ENCODE measurements around the gene GPC3.

Gene GPC3

GRCh38 chrX:133937022-133937421 is 48.4 kb downstream of the GPC3 start:
- DNase-seq (ENCODE audit: extremely low spot score): no peak
- CTCF ChIA-PET: no interaction called here
- no peak for TF ChIP-seq CTCF (IDR thresholded peaks at IDR 0.05; ENCODE audit: control extremely low read depth, extremely low read depth, low read depth, missing control alignments)
- POLR2A ChIA-PET: no interaction called here

GRCh38 chrX:133935076-133935475 is 50.3 kb downstream of the GPC3 start:
- no peak for DNase-seq (ENCODE audit: extremely low spot score)
- no peak for TF ChIP-seq CTCF (IDR thresholded peaks at IDR 0.05; ENCODE audit: control extremely low read depth, extremely low read depth, low read depth, missing control alignments)
- POLR2A ChIA-PET: no interaction called here
- CTCF ChIA-PET: no interaction called here

DNA sequence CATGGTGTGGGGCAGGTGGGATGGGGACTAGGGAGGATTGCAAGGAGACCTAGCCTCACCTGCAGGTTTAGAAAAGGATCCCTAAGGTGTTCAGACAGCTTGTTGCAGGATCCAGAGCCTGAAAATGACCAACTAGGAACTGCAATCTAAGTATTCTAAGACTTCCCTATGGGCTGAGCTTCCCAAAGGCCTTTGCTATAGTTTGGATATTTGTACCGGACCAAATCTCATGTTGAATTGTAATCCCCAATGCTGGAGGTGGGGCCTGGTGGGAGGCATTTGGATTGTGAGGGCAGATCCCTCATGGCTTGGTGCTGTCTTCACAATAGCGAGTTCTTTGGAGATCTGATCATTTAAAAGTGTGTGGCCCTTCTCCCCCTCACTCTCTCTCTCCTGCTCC is 52.1 kb downstream of the GPC3 start:
- no peak for TF ChIP-seq CTCF (IDR thresholded peaks at IDR 0.05; ENCODE audit: control extremely low read depth, extremely low read depth, low read depth, missing control alignments)
- ChIA-PET POLR2A (no interaction called here), CTCF (no interaction called here)
- DNase-seq (ENCODE audit: extremely low spot score): no peak

DNA sequence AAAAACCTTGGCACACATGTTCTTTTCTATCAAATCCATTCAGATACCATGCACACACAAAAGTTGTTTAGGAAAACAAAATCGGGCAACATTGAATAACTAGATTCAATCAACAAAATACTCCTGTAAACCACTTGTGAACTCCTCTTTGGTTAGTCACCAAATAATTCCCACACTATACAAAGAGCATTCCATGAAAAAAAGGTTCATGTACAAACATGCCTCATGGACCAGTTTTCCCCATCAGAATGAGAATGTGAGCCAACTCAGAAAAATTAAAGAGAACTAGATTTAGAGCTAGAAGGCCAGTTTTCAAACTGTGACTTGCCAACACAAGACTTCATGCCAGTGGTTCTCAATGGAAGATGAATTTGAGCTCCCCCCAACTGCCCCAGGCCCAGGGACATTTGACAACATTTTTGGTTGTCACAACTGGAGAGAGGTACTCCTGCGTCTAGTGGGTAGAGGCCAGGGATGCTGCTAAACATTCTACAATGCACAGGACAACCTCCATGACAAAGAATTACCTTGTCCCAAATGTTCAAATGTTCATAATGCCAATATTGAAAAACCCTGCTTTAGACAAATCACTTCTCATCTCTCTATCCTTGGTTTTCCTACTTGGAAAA is 55.4 kb downstream of the GPC3 start:
- no peak for TF ChIP-seq CTCF (IDR thresholded peaks at IDR 0.05; ENCODE audit: control extremely low read depth, extremely low read depth, low read depth, missing control alignments)
- DNase-seq (ENCODE audit: extremely low spot score): no peak
- ChIA-PET CTCF (no interaction called here), POLR2A (no interaction called here)

DNA sequence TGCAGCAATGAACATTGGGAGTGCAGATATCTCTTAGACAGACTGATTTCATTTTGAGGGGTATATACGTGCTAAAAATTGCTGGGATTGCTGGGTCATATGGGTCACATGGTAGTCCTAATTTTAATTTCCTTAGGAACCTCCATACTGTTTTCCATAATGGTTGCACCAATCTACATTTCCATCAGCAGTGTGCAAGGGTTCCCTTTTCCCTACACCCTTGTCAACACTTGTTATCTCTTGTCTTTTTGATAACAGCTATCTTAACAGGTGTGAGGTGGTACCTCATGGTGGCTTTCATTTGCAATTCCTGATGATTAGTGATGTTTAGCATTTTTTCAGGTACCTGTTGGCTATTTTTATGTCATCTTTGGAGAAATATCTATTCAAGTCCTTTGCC is 57.0 kb downstream of the GPC3 start:
- ChIA-PET CTCF (no interaction called here), POLR2A (no interaction called here)
- TF ChIP-seq CTCF (IDR thresholded peaks at IDR 0.05; ENCODE audit: control extremely low read depth, extremely low read depth, low read depth, missing control alignments): no peak
- no peak for DNase-seq (ENCODE audit: extremely low spot score)

- no peak for DNase-seq (ENCODE audit: extremely low spot score)
- ChIA-PET CTCF (no interaction called here), POLR2A (no interaction called here)
- TF ChIP-seq CTCF (IDR thresholded peaks at IDR 0.05; ENCODE audit: control extremely low read depth, extremely low read depth, low read depth, missing control alignments): no peak
Observed at GRCh38 chrX:133926809-133927208, 58.6 kb downstream of the GPC3 start.

GRCh38 chrX:133926099-133926498 is 59.3 kb downstream of the GPC3 start:
- ChIA-PET POLR2A (no interaction called here), CTCF (no interaction called here)
- DNase-seq (ENCODE audit: extremely low spot score): no peak
- TF ChIP-seq CTCF (IDR thresholded peaks at IDR 0.05; ENCODE audit: control extremely low read depth, extremely low read depth, low read depth, missing control alignments): no peak
